CD4-positive, alpha-beta T cell treated with Interleukin-4 for 4 hours (primary cell): ENCODE data around the gene MORC4.

Source experiments
- DNase-seq: peaks from one replicate; pipeline ENCODE4 v3.0.0-alpha.2; 2020

Gene MORC4

GRCh38 chrX:106952089-106952488, 47.9 kb downstream of the MORC4 start:
- DNase-seq: no peak

GRCh38 chrX:106951230-106951629, 48.8 kb downstream of the MORC4 start:
- no peak for DNase-seq

GRCh38 chrX:106950381-106950780, 49.6 kb downstream of the MORC4 start:
- no peak for DNase-seq

- DNase-seq: no peak
These were observed 50.6 kb downstream of the MORC4 start for GRCh38 chrX:106949366-106949765.

- no peak for DNase-seq
These were observed 51.4 kb downstream of the MORC4 start for GRCh38 chrX:106948641-106949040.

GRCh38 chrX:106946464-106946863, 53.5 kb downstream of the MORC4 start:
- DNase-seq: no peak

GRCh38 chrX:106940068-106940467, 59.9 kb downstream of the MORC4 start:
- DNase-seq: no peak

- no peak for DNase-seq
These were observed 60.4 kb downstream of the MORC4 start for GRCh38 chrX:106939566-106939965.

GRCh38 chrX:106936246-106936645, 63.8 kb downstream of the MORC4 start:
- no peak for DNase-seq

- DNase-seq: no peak
These were observed 64.8 kb downstream of the MORC4 start for GRCh38 chrX:106935175-106935574.

- no peak for DNase-seq
These were observed 66.5 kb downstream of the MORC4 start for GRCh38 chrX:106933538-106933961.

GRCh38 chrX:106932960-106933537, 67.0 kb downstream of the MORC4 start:
- no peak for DNase-seq

GRCh38 chrX:106932492-106932923, 67.5 kb downstream of the MORC4 start:
- DNase-seq: no peak

GRCh38 chrX:106931831-106932491, 68.1 kb downstream of the MORC4 start:
- no peak for DNase-seq

- no peak for DNase-seq
These were observed 71.8 kb downstream of the MORC4 start for GRCh38 chrX:106928227-106928626.

GRCh38 chrX:106927700-106928099, 72.3 kb downstream of the MORC4 start:
- DNase-seq: no peak

GRCh38 chrX:106927023-106927422, 73.0 kb downstream of the MORC4 start:
- no peak for DNase-seq

- DNase-seq: no peak
These were observed 78.4 kb downstream of the MORC4 start for GRCh38 chrX:106921637-106922036.

GRCh38 chrX:106919932-106920452, 80.0 kb downstream of the MORC4 start, which contains the start of gene CLDN2:
Gene CLDN2, plus strand, starts transcription at chrX:106920402. Its CDS starts 7,827 bp downstream, at chrX:106928229.
- no peak for DNase-seq

GRCh38 chrX:106917830-106918500, 82.0 kb downstream of the MORC4 start:
- peak; percentile 19 for DNase-seq

- DNase-seq: no peak
These were observed 87.1 kb downstream of the MORC4 start for GRCh38 chrX:106912864-106913263.

GRCh38 chrX:106906361-106906760, 93.7 kb downstream of the MORC4 start:
- no peak for DNase-seq

- no peak for DNase-seq
These were observed 94.8 kb downstream of the MORC4 start for GRCh38 chrX:106905064-106905708.
